ENCODE data around the gene CRY1.

GRCh38 chr12:106955377-106956047 is 137.8 kb downstream of the CRY1 start, which contains the start of gene TMEM263:
- no peak for TF ChIP-seq EZH2phosphoT487 (IDR thresholded peaks at IDR 0.05; ENCODE audit: borderline replicate concordance)
- no peak for TF ChIP-seq CTCF (conservative IDR thresholded peaks at IDR 0.05; ENCODE audit: low read length)
